ENCODE results near the gene CPLX1. TPM values are rescaled to one million over a fixed set of nuclear protein-coding genes. Genes with fewer than 3 reads are reported as not detected.

Gene CPLX1
- total RNA-seq, 1 experiment from 2014 or later: 3.5 TPM

DNA sequence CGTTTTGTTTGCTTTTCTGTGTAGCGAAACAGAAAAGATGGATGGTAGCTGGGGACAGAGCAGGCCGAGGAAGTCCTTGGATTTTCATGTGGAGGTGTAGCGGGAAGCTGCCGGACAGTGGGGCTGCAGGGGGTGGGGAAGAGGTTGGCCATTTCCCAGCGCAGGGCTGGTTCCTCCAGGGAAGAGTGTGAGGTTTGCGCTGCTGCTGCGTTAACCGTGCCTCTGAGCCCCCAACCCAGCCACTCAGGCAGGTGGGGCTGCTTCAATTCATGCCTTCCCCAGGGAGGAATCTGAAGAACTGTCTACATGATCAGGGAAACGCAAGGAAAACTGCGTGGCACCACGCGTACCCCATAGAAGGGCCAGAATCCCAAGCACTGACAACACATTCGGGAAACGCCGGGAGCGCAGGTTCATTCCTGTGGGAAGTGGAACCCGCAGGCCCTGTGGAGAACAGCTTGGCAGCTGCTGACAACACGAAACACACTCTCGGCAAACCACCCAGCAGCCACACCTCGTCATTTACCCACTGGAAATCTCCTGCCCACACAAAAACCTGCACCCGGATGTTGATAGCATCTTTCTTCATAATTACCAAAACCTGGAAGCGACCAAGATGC, 62.6 kb downstream of the CPLX1 start:
- POLR2A ChIA-PET: no interaction called here
- DNase-seq (ENCODE audit: low spot score) (no peak), ATAC-seq (no peak)
- Mint-ChIP-seq H3K27ac (no peak overlapping the region; the same call in 1 of the 2 replicates), H3K36me3 (peaks cover 76% of the 10 kb centered on the region), H3K4me1 (peaks cover 23% of the 10 kb centered on the region), H3K27me3 (ENCODE audit: low read depth) (no peaks in the 10 kb centered on the region), H3K4me3 (no peak overlapping the region), H3K9me3 (peaks cover 11% of the 10 kb centered on the region)
- CTCF ChIA-PET: no interaction called here
- no peak for TF ChIP-seq STAT6 (CRISPR knock-in tag; conservative IDR thresholded peaks at IDR 0.05; ENCODE audit: low read depth)
- TF ChIP-seq, protein P1, sequence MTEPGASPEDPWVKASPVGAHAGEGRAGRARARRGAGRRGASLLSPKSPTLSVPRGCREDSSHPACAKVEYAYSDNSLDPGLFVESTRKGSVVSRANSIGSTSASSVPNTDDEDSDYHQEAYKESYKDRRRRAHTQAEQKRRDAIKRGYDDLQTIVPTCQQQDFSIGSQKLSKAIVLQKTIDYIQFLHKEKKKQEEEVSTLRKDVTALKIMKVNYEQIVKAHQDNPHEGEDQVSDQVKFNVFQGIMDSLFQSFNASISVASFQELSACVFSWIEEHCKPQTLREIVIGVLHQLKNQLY (CRISPR knock-in tag; IDR thresholded peaks at IDR 0.05): no peak

GRCh38 chr4:762211-763190, 63.4 kb downstream of the CPLX1 start:
- Mint-ChIP-seq H3K4me3 (no peak overlapping the region), H3K36me3 (peaks cover 79% of the 10 kb centered on the region), H3K27me3 (ENCODE audit: low read depth) (no peaks in the 10 kb centered on the region), H3K9me3 (peaks cover 11% of the 10 kb centered on the region), H3K4me1 (peaks cover 16% of the 10 kb centered on the region), H3K27ac (no peak overlapping the region)
- no peak for ATAC-seq
- no peak for TF ChIP-seq GABPB1 (CRISPR knock-in tag; IDR thresholded peaks at IDR 0.05)
- TF ChIP-seq FOXJ3 (CRISPR knock-in tag; IDR thresholded peaks at IDR 0.05; ENCODE audit: borderline replicate concordance): no peak
- no peak for TF ChIP-seq E2F1 (CRISPR knock-in tag; IDR thresholded peaks at IDR 0.05)
- TF ChIP-seq, protein P1 (CRISPR knock-in tag; IDR thresholded peaks at IDR 0.05): no peak
- no peak for TF ChIP-seq ZNF416 (CRISPR knock-in tag; IDR thresholded peaks at IDR 0.05)
- TF ChIP-seq ARID4B (CRISPR knock-in tag; IDR thresholded peaks at IDR 0.05; ENCODE audit: borderline replicate concordance): no peak
- TF ChIP-seq AR (CRISPR knock-in tag; IDR thresholded peaks at IDR 0.05): no peak
- no peak for TF ChIP-seq ZNF425 (CRISPR knock-in tag; conservative IDR thresholded peaks at IDR 0.05)
- TF ChIP-seq ZMAT4 (CRISPR knock-in tag; IDR thresholded peaks at IDR 0.05): no peak
- ChIA-PET POLR2A (no interaction called here), CTCF (no interaction called here)
- no peak for DNase-seq (ENCODE audit: low spot score)
